NCI-H146 treated with DMSO at 0.1 percent for 48 hours (cell line): ENCODE data around the gene SPDYC.

ENCODE experiments used
- DNase-seq: peaks from one replicate; lab custom pipeline; 2025; ENCODE audit not compliant: unreplicated experiment; lab: John Stamatoyannopoulos, UW

The SPDYC gene

GRCh38 chr11:65218446-65218845 lies 48.4 kb downstream of the SPDYC start:
- DNase-seq: no peak

- no peak for DNase-seq
These were observed 49.8 kb downstream of the SPDYC start for GRCh38 chr11:65219930-65220213.

GRCh38 chr11:65221026-65221425 lies 51.0 kb downstream of the SPDYC start:
- no peak for DNase-seq
